ENCODE measurements around the gene MACROH2A2. TPM values are rescaled to one million over a fixed set of nuclear protein-coding genes. Genes with fewer than 3 reads are reported as not detected.
"Not testable (repeated sequence)": the region's sequence is repeated elsewhere in the genome, so short reads cannot be mapped to it uniquely, and the experiment has no call there.

The MACROH2A2 gene
- total and polyA plus RNA-seq, 8 donors, result 6.7 to 19.3 (median 9.8) TPM

- no peak overlapping the region for H3K27ac ChIP-seq
- peaks cover 4 to 81% (median 65%) of the 10 kb centered on the region in 4 donors for H3K36me3 ChIP-seq
- intact Hi-C loops (cut with DNase I; ENCODE audit: low total_unique reads), result no loop called here
- H3K27me3 ChIP-seq, result no peaks in the 10 kb centered on the region
- no peak for TF ChIP-seq POLR2A (IDR thresholded peaks at IDR 0.05)
- no peak for TF ChIP-seq EP300 (IDR thresholded peaks at IDR 0.05)
- TF ChIP-seq POLR2AphosphoS5 (IDR thresholded peaks at IDR 0.05), result no peak
- no peak for TF ChIP-seq CTCF (IDR thresholded peaks at IDR 0.05)
- no peak overlapping the region for H3K4me3 ChIP-seq
- H3K4me1 ChIP-seq, result no peaks in the 10 kb centered on the region
- WGBS, 5 donors, result 91 to 95% (median 94%) methylated on average over 3 of the region's 3 CpGs
- DNase-seq, result no peak
- H3K9me3 ChIP-seq, result no peaks in the 10 kb centered on the region
These were observed 45.6 kb downstream of the MACROH2A2 start for GRCh38 chr10:70098271-70098670.

GRCh38 chr10:70101068-70101562 is 48.5 kb downstream of the MACROH2A2 start:
- peaks cover 0 to 67% (median 48%) of the 10 kb centered on the region in 4 donors for H3K36me3 ChIP-seq
- H3K27me3 ChIP-seq; H3K9me3 ChIP-seq; H3K27ac ChIP-seq; H3K4me1 ChIP-seq; H3K4me3 ChIP-seq; intact Hi-C loops (cut with DNase I; ENCODE audit: low total_unique reads); DNase-seq: not testable (repeated sequence)
- 84 to 92% (median 86%) methylated on average over 11 of the region's 11 CpGs for WGBS, 5 donors

DNA sequence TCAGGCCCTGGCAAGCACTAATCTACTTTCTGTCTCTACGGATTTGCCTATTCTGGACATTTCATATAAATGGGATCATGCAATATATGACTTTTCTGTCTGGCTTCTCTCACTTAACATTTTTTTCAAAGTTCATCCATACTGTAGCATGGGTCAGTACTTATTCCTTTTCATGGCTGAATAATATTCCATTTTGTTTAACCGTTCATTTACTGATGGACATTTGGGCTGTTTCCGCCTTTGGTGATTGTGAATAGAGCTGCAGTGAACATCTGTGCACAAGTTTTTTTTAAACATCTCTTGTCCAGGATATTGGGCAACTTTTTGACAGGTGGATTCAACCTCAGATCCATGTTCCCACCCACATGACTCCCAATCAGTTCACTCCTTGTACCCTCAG is 49.0 kb downstream of the MACROH2A2 start:
- intact Hi-C loops (cut with DNase I; ENCODE audit: low total_unique reads), result no loop called here
- 65 to 89% (median 77%) methylated on average over 3 of the region's 3 CpGs for WGBS, 5 donors

DNA sequence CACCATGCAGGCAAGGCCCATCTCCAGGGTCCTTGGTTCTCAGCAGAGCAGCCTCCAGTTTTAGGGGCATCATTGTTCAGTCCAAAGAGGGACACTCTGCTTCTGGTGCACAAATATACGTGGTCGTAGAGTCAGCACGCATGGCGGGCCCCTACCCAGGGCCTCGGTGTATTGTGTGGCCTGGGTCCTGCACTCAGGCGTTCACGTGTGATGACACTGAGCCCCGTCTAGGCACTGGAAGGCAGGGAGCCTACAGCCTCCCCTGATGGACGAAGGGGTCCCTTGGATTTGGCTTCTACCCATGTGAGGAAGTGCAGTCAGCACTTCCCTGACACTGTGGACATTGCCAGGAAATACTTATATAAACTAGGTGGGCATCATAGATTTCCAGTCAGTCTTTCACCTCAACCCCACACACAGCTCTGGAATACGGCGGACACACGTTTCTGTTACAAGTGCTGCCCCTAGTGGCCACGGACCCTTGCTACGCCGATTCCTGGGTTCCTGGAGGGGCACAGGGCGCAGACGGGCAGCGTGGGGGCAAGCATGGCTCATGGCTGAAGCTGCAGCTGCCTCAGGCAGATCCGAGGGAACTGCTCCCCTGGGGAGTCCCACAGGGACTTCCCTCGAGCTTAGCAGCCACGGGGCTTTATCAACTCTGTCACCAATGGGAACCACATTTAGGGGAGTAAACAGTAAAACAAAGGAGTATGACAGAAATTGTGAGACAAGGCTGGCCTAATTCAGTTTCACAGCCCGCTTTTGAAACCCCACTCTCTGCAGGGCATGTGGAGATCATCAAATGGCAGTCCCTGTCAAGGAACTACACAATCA is 54.5 kb downstream of the MACROH2A2 start:
- no peaks in the 10 kb centered on the region for H3K4me1 ChIP-seq
- H3K4me3 ChIP-seq, result no peak overlapping the region
- H3K36me3 ChIP-seq, result peaks cover 5 to 56% (median 40%) of the 10 kb centered on the region in 4 donors
- WGBS, 5 donors, result 71 to 79% (median 73%) methylated on average over 20 to 22 of the region's 22 CpGs
- H3K27ac ChIP-seq, result no peak overlapping the region
- peak in 3 of 7 experiments; percentile 16 to 34 (median 22) for TF ChIP-seq CTCF (IDR thresholded peaks at IDR 0.05)
- no peak for TF ChIP-seq EP300 (IDR thresholded peaks at IDR 0.05)
- no peak for TF ChIP-seq POLR2AphosphoS5 (IDR thresholded peaks at IDR 0.05)
- no peak for TF ChIP-seq POLR2A (IDR thresholded peaks at IDR 0.05)
- H3K27me3 ChIP-seq, result no peaks in the 10 kb centered on the region
- peak in 1 of 2 donors; percentile 41 for DNase-seq
- no peaks in the 10 kb centered on the region for H3K9me3 ChIP-seq
- intact Hi-C loops (cut with DNase I; ENCODE audit: low total_unique reads), result no loop called here

More for the DNA sequence above, 49.0 kb downstream of the MACROH2A2 start:
- Histone ChIP-seq H3K36me3 (peaks cover 0 to 61% (median 44%) of the 10 kb centered on the region in 4 donors), H3K4me1 (no peaks in the 10 kb centered on the region), H3K9me3 (no peaks in the 10 kb centered on the region), H3K27ac (no peak overlapping the region), H3K4me3 (no peak overlapping the region), H3K27me3 (no peaks in the 10 kb centered on the region)
- TF ChIP-seq EP300 (IDR thresholded peaks at IDR 0.05) (no peak), CTCF (IDR thresholded peaks at IDR 0.05) (no peak), POLR2AphosphoS5 (IDR thresholded peaks at IDR 0.05) (no peak), POLR2A (IDR thresholded peaks at IDR 0.05) (no peak)
- DNase-seq, result no peak
